WTC11 (cell line): ENCODE data around the gene WDR81. TPM values are rescaled to one million over a fixed set of nuclear protein-coding genes. Genes with fewer than 3 reads are reported as not detected.

ENCODE experiments used
- ATAC-seq: fragments of 200-7000 bp; cut with Tn5 transposase; 2 replicates; pipeline ENCODE4 v1.10.0; 2021; ENCODE audit warnings: mild to moderate bottlenecking, moderate library complexity
- CTCF ChIA-PET: fragments of 300-600 bp; sonication (Branson Sonifier 250); formaldehyde crosslinking; loops from one replicate; lab custom pipeline; 2021; ENCODE audit warnings: antibody characterized with exemption; lab: Charles Lee
- POLR2A ChIA-PET: fragments of 350-600 bp; sonication (Branson Sonifier 250); formaldehyde crosslinking; loops from one replicate; lab custom pipeline; 2021; ENCODE audit warnings: antibody characterized with exemption; lab: Charles Lee
- DNase-seq: peaks from one replicate; pipeline ENCODE4 v3.0.0; 2021; ENCODE audit warnings: low spot score
- H3K27ac Mint-ChIP-seq: 2 replicates; pipeline ENCODE4 v1.8.0; 2021; ENCODE audit warnings: mixed read lengths
- H3K27me3 Mint-ChIP-seq: 2 replicates; pipeline ENCODE4 v1.8.0; 2021; ENCODE audit warnings: low read depth, mild to moderate bottlenecking, moderate library complexity, mixed read lengths
- H3K36me3 Mint-ChIP-seq: 2 replicates; pipeline ENCODE4 v1.8.0; 2021; ENCODE audit warnings: mixed read lengths
- H3K4me1 Mint-ChIP-seq: 2 replicates; pipeline ENCODE4 v1.8.0; 2022; ENCODE audit warnings: mixed read lengths
- H3K4me3 Mint-ChIP-seq: 2 replicates; pipeline ENCODE4 v1.8.0; 2021; ENCODE audit warnings: mild to moderate bottlenecking, moderate library complexity, mixed read lengths
- H3K9me3 Mint-ChIP-seq: 2 replicates; pipeline ENCODE4 v1.8.0; 2021; ENCODE audit warnings: mixed read lengths
- CBFB ChIP-seq: sonication (generic); formaldehyde crosslinking; IDR thresholded peaks from 2 replicates; pipeline ENCODE4 v1.8.1; 2022; ENCODE audit warnings: mild to moderate bottlenecking, low read depth, missing genetic modification reagents
- ETV6 ChIP-seq: sonication (generic); formaldehyde crosslinking; IDR thresholded peaks from 2 replicates; pipeline ENCODE4 v1.8.1; 2022; ENCODE audit warnings: mild to moderate bottlenecking, missing genetic modification reagents
- FOXJ3 ChIP-seq: sonication (generic); formaldehyde crosslinking; IDR thresholded peaks from 2 replicates; pipeline ENCODE4 v1.9.0; 2021; ENCODE audit warnings: missing genetic modification reagents, mild to moderate bottlenecking, borderline replicate concordance
- FOXK1 ChIP-seq: sonication (generic); formaldehyde crosslinking; IDR thresholded peaks from 2 replicates; pipeline ENCODE4 v1.8.0; 2022; ENCODE audit warnings: mild to moderate bottlenecking, moderate library complexity, missing genetic modification reagents
- GRHL2 ChIP-seq: fragments of 250-450 bp; sonication (Bioruptor Pico); IDR thresholded peaks from 2 replicates; pipeline ENCODE4 v1.8.0; 2022; ENCODE audit warnings: mild to moderate bottlenecking, moderate library complexity; ENCODE audit not compliant: insufficient replicate concordance, severe bottlenecking
- IRF2 ChIP-seq: sonication (generic); formaldehyde crosslinking; IDR thresholded peaks from 2 replicates; pipeline ENCODE4 v1.8.0; 2022; ENCODE audit warnings: low read depth, missing genetic modification reagents, borderline replicate concordance
- JUN ChIP-seq: sonication (generic); formaldehyde crosslinking; IDR thresholded peaks from 2 replicates; pipeline ENCODE4 v1.8.0; 2023; ENCODE audit warnings: mild to moderate bottlenecking, missing genetic modification reagents
- NFE2L1 ChIP-seq: sonication (generic); formaldehyde crosslinking; IDR thresholded peaks from 2 replicates; pipeline ENCODE4 v1.8.1; 2023; ENCODE audit warnings: missing genetic modification reagents
- NR1H2 ChIP-seq: sonication (generic); formaldehyde crosslinking; IDR thresholded peaks from 2 replicates; pipeline ENCODE4 v1.9.0; 2021; ENCODE audit warnings: mild to moderate bottlenecking, moderate library complexity, missing genetic modification reagents
- PRRX2 ChIP-seq: fragments of 250-450 bp; sonication (Bioruptor Pico); IDR thresholded peaks from 2 replicates; pipeline ENCODE4 v1.8.0; 2021; ENCODE audit warnings: mild to moderate bottlenecking
- RELA ChIP-seq: sonication (generic); formaldehyde crosslinking; IDR thresholded peaks from 2 replicates; pipeline ENCODE4 v1.8.1; 2022; ENCODE audit warnings: missing genetic modification reagents, mild to moderate bottlenecking, borderline replicate concordance
- TP53 ChIP-seq: sonication (generic); formaldehyde crosslinking; IDR thresholded peaks from 2 replicates; pipeline ENCODE4 v1.8.1; 2023; ENCODE audit warnings: mild to moderate bottlenecking, missing genetic modification reagents
- total RNA-seq: library from RNA; stranded (reverse); gene quantifications from 3 replicates; pipeline ENCODE4 v1.2.3, GENCODE V29; 2021
- TF ChIP-seq, protein P1 (sequence below): fragments of 250-450 bp; sonication (Bioruptor Pico); IDR thresholded peaks from 2 replicates; pipeline ENCODE4 v2.1.2; 2022; ENCODE audit warnings: mild to moderate bottlenecking, moderate library complexity
- TF ChIP-seq, protein P2 (sequence below): sonication (generic); formaldehyde crosslinking; conservative IDR thresholded peaks from 2 replicates; pipeline ENCODE4 v1.8.1; 2023; ENCODE audit warnings: mild to moderate bottlenecking, low read depth, missing genetic modification reagents, moderate library complexity
- TF ChIP-seq, protein P3 (sequence below): sonication (generic); formaldehyde crosslinking; IDR thresholded peaks from 2 replicates; pipeline ENCODE4 v1.8.0; 2023; ENCODE audit warnings: missing genetic modification reagents
- TF ChIP-seq, protein P4 (sequence below): sonication (generic); formaldehyde crosslinking; IDR thresholded peaks from 2 replicates; pipeline ENCODE4 v1.8.0; 2022; ENCODE audit warnings: mild to moderate bottlenecking, missing genetic modification reagents
- TF ChIP-seq, protein P5 (sequence below): sonication (generic); formaldehyde crosslinking; IDR thresholded peaks from 2 replicates; pipeline ENCODE4 v1.8.1; 2023; ENCODE audit warnings: mild to moderate bottlenecking, missing genetic modification reagents
- TF ChIP-seq, protein P6 (sequence below): sonication (generic); formaldehyde crosslinking; IDR thresholded peaks from 2 replicates; pipeline ENCODE4 v1.8.0; 2023; ENCODE audit warnings: missing genetic modification reagents, mild to moderate bottlenecking, borderline replicate concordance
- TF ChIP-seq, protein P7 (sequence below): fragments of 250-450 bp; sonication (Bioruptor Pico); IDR thresholded peaks from 2 replicates; pipeline ENCODE4 v1.9.0; 2021; ENCODE audit warnings: mild to moderate bottlenecking, borderline replicate concordance
- TF ChIP-seq, protein P8 (sequence below): sonication (generic); formaldehyde crosslinking; conservative IDR thresholded peaks from 2 replicates; pipeline ENCODE4 v1.8.1; 2022; ENCODE audit warnings: mild to moderate bottlenecking, missing genetic modification reagents

WDR81 gene
- total RNA-seq, 1 experiment from 2014 or later = 16.4 TPM

DNA sequence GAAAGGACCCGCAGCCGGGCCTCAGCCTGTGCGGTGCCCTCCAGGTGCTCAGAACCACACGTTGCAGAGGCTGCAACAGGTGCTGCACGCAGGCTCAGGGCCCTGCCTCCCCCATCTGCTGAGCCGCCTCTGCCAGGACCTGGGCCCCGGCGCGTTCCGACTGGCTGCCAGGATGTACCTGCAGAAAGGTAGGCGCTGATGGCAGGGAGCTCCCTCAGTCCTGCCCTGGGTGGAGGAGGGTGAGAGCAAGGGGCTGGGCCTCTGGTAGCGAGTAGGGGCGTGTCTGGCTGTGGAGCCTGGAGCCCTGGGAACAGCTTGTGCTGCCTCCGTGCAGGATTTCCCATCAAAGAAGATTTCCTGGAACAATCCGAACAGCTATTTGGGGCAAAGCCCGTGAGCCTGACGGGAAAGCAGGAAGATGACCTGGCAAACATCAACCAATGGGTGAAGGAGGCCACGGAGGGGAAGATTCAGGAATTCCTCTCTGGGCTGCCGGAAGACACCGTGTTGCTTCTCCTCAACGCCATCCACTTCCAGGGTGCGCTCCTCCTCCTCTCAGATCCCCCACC, 22.6 kb downstream of the WDR81 start:
- peak; percentile 76 for ATAC-seq
- peaks cover 3% of the 10 kb centered on the region for H3K4me1 Mint-ChIP-seq
- ChIA-PET POLR2A (interaction anchor here (0.5 to 1.7 kb wide), 3 partner anchors 15 to 30 kb away, joined by 3 to 4 read pairs (median 3); no protein-coding TSS in a partner anchor), CTCF (interaction anchor here (0.6 to 1.5 kb wide), 7 partner anchors 9 to 174 kb away, joined by 3 to 6 read pairs (median 5); partner anchors contain the start of gene SERPINF1)
- H3K27me3 Mint-ChIP-seq = no peaks in the 10 kb centered on the region
- no peak overlapping the region for H3K27ac Mint-ChIP-seq
- no peaks in the 10 kb centered on the region for H3K9me3 Mint-ChIP-seq
- DNase-seq = no peak
- TF ChIP-seq NFE2L1 (CRISPR knock-in tag) = no peak
- TF ChIP-seq ETV6 (CRISPR knock-in tag) = no peak
- TF ChIP-seq CBFB (CRISPR knock-in tag) = no peak
- TF ChIP-seq, protein P1, sequence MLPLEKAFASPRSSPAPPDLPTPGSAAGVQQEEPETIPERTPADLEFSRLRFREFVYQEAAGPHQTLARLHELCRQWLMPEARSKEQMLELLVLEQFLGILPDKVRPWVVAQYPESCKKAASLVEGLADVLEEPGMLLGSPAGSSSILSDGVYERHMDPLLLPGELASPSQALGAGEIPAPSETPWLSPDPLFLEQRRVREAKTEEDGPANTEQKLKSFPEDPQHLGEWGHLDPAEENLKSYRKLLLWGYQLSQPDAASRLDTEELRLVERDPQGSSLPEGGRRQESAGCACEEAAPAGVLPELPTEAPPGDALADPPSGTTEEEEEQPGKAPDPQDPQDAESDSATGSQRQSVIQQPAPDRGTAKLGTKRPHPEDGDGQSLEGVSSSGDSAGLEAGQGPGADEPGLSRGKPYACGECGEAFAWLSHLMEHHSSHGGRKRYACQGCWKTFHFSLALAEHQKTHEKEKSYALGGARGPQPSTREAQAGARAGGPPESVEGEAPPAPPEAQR (CRISPR knock-in tag) = no peak
- TF ChIP-seq, protein P2, sequence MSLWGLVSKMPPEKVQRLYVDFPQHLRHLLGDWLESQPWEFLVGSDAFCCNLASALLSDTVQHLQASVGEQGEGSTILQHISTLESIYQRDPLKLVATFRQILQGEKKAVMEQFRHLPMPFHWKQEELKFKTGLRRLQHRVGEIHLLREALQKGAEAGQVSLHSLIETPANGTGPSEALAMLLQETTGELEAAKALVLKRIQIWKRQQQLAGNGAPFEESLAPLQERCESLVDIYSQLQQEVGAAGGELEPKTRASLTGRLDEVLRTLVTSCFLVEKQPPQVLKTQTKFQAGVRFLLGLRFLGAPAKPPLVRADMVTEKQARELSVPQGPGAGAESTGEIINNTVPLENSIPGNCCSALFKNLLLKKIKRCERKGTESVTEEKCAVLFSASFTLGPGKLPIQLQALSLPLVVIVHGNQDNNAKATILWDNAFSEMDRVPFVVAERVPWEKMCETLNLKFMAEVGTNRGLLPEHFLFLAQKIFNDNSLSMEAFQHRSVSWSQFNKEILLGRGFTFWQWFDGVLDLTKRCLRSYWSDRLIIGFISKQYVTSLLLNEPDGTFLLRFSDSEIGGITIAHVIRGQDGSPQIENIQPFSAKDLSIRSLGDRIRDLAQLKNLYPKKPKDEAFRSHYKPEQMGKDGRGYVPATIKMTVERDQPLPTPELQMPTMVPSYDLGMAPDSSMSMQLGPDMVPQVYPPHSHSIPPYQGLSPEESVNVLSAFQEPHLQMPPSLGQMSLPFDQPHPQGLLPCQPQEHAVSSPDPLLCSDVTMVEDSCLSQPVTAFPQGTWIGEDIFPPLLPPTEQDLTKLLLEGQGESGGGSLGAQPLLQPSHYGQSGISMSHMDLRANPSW (CRISPR knock-in tag) = no peak
- TF ChIP-seq JUN (CRISPR knock-in tag) = no peak
- TF ChIP-seq, protein P3, sequence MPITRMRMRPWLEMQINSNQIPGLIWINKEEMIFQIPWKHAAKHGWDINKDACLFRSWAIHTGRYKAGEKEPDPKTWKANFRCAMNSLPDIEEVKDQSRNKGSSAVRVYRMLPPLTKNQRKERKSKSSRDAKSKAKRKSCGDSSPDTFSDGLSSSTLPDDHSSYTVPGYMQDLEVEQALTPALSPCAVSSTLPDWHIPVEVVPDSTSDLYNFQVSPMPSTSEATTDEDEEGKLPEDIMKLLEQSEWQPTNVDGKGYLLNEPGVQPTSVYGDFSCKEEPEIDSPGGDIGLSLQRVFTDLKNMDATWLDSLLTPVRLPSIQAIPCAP (CRISPR knock-in tag) = no peak
- no peak for TF ChIP-seq NR1H2 (CRISPR knock-in tag)
- TF ChIP-seq, protein P4, sequence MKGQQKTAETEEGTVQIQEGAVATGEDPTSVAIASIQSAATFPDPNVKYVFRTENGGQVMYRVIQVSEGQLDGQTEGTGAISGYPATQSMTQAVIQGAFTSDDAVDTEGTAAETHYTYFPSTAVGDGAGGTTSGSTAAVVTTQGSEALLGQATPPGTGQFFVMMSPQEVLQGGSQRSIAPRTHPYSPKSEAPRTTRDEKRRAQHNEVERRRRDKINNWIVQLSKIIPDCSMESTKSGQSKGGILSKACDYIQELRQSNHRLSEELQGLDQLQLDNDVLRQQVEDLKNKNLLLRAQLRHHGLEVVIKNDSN (CRISPR knock-in tag) = no peak
- TF ChIP-seq FOXK1 = no peak
- TF ChIP-seq, protein P5, sequence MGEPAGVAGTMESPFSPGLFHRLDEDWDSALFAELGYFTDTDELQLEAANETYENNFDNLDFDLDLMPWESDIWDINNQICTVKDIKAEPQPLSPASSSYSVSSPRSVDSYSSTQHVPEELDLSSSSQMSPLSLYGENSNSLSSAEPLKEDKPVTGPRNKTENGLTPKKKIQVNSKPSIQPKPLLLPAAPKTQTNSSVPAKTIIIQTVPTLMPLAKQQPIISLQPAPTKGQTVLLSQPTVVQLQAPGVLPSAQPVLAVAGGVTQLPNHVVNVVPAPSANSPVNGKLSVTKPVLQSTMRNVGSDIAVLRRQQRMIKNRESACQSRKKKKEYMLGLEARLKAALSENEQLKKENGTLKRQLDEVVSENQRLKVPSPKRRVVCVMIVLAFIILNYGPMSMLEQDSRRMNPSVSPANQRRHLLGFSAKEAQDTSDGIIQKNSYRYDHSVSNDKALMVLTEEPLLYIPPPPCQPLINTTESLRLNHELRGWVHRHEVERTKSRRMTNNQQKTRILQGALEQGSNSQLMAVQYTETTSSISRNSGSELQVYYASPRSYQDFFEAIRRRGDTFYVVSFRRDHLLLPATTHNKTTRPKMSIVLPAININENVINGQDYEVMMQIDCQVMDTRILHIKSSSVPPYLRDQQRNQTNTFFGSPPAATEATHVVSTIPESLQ (CRISPR knock-in tag) = no peak
- no peak for TF ChIP-seq TP53
- TF ChIP-seq, protein P6, sequence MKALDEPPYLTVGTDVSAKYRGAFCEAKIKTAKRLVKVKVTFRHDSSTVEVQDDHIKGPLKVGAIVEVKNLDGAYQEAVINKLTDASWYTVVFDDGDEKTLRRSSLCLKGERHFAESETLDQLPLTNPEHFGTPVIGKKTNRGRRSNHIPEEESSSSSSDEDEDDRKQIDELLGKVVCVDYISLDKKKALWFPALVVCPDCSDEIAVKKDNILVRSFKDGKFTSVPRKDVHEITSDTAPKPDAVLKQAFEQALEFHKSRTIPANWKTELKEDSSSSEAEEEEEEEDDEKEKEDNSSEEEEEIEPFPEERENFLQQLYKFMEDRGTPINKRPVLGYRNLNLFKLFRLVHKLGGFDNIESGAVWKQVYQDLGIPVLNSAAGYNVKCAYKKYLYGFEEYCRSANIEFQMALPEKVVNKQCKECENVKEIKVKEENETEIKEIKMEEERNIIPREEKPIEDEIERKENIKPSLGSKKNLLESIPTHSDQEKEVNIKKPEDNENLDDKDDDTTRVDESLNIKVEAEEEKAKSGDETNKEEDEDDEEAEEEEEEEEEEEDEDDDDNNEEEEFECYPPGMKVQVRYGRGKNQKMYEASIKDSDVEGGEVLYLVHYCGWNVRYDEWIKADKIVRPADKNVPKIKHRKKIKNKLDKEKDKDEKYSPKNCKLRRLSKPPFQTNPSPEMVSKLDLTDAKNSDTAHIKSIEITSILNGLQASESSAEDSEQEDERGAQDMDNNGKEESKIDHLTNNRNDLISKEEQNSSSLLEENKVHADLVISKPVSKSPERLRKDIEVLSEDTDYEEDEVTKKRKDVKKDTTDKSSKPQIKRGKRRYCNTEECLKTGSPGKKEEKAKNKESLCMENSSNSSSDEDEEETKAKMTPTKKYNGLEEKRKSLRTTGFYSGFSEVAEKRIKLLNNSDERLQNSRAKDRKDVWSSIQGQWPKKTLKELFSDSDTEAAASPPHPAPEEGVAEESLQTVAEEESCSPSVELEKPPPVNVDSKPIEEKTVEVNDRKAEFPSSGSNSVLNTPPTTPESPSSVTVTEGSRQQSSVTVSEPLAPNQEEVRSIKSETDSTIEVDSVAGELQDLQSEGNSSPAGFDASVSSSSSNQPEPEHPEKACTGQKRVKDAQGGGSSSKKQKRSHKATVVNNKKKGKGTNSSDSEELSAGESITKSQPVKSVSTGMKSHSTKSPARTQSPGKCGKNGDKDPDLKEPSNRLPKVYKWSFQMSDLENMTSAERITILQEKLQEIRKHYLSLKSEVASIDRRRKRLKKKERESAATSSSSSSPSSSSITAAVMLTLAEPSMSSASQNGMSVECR (CRISPR knock-in tag) = no peak
- TF ChIP-seq GRHL2 (CRISPR knock-in tag) = no peak
- TF ChIP-seq RELA (CRISPR knock-in tag) = no peak
- no peak for TF ChIP-seq IRF2 (CRISPR knock-in tag)
- TF ChIP-seq FOXJ3 (CRISPR knock-in tag) = no peak
- TF ChIP-seq, protein P7, sequence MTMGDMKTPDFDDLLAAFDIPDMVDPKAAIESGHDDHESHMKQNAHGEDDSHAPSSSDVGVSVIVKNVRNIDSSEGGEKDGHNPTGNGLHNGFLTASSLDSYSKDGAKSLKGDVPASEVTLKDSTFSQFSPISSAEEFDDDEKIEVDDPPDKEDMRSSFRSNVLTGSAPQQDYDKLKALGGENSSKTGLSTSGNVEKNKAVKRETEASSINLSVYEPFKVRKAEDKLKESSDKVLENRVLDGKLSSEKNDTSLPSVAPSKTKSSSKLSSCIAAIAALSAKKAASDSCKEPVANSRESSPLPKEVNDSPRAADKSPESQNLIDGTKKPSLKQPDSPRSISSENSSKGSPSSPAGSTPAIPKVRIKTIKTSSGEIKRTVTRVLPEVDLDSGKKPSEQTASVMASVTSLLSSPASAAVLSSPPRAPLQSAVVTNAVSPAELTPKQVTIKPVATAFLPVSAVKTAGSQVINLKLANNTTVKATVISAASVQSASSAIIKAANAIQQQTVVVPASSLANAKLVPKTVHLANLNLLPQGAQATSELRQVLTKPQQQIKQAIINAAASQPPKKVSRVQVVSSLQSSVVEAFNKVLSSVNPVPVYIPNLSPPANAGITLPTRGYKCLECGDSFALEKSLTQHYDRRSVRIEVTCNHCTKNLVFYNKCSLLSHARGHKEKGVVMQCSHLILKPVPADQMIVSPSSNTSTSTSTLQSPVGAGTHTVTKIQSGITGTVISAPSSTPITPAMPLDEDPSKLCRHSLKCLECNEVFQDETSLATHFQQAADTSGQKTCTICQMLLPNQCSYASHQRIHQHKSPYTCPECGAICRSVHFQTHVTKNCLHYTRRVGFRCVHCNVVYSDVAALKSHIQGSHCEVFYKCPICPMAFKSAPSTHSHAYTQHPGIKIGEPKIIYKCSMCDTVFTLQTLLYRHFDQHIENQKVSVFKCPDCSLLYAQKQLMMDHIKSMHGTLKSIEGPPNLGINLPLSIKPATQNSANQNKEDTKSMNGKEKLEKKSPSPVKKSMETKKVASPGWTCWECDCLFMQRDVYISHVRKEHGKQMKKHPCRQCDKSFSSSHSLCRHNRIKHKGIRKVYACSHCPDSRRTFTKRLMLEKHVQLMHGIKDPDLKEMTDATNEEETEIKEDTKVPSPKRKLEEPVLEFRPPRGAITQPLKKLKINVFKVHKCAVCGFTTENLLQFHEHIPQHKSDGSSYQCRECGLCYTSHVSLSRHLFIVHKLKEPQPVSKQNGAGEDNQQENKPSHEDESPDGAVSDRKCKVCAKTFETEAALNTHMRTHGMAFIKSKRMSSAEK (CRISPR knock-in tag) = no peak
- TF ChIP-seq, protein P8, sequence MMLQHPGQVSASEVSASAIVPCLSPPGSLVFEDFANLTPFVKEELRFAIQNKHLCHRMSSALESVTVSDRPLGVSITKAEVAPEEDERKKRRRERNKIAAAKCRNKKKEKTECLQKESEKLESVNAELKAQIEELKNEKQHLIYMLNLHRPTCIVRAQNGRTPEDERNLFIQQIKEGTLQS (CRISPR knock-in tag) = no peak
- TF ChIP-seq PRRX2 (CRISPR knock-in tag) = no peak
- no peaks in the 10 kb centered on the region for H3K36me3 Mint-ChIP-seq
- H3K4me3 Mint-ChIP-seq = no peak overlapping the region
